AG09309 (cell line): ENCODE results near the gene ABCC11.

Experiments used
- DNase-seq: peaks from one replicate; pipeline ENCODE4 v3.0.0-alpha.2; 2010; ENCODE audit warnings: low read depth
- H3K4me3 ChIP-seq: 2 replicates; pipeline ENCODE4 v1.5.1; 2011; ENCODE audit warnings: mild to moderate bottlenecking, low read depth, low read length, moderate library complexity; ENCODE audit not compliant: control insufficient read depth
- TF ChIP-seq, protein P1 (sequence below): IDR thresholded peaks from 2 replicates; pipeline ENCODE4 v1.5.1; 2011; ENCODE audit warnings: mild to moderate bottlenecking, low read depth, low read length, inconsistent platforms; ENCODE audit not compliant: insufficient read depth, control insufficient read depth; ENCODE audit errors: missing control alignments

The ABCC11 gene

GRCh38 chr16:48247311-48247710, at the start of gene ABCC11:
ABCC11 (minus strand) TSS chr16:48247539; CDS start chr16:48231921, 15,618 bp downstream.
- TF ChIP-seq, protein P1, sequence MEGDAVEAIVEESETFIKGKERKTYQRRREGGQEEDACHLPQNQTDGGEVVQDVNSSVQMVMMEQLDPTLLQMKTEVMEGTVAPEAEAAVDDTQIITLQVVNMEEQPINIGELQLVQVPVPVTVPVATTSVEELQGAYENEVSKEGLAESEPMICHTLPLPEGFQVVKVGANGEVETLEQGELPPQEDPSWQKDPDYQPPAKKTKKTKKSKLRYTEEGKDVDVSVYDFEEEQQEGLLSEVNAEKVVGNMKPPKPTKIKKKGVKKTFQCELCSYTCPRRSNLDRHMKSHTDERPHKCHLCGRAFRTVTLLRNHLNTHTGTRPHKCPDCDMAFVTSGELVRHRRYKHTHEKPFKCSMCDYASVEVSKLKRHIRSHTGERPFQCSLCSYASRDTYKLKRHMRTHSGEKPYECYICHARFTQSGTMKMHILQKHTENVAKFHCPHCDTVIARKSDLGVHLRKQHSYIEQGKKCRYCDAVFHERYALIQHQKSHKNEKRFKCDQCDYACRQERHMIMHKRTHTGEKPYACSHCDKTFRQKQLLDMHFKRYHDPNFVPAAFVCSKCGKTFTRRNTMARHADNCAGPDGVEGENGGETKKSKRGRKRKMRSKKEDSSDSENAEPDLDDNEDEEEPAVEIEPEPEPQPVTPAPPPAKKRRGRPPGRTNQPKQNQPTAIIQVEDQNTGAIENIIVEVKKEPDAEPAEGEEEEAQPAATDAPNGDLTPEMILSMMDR = no peak
- no peak within 1 kb of the TSS for H3K4me3 ChIP-seq
- DNase-seq = no peak

DNA sequence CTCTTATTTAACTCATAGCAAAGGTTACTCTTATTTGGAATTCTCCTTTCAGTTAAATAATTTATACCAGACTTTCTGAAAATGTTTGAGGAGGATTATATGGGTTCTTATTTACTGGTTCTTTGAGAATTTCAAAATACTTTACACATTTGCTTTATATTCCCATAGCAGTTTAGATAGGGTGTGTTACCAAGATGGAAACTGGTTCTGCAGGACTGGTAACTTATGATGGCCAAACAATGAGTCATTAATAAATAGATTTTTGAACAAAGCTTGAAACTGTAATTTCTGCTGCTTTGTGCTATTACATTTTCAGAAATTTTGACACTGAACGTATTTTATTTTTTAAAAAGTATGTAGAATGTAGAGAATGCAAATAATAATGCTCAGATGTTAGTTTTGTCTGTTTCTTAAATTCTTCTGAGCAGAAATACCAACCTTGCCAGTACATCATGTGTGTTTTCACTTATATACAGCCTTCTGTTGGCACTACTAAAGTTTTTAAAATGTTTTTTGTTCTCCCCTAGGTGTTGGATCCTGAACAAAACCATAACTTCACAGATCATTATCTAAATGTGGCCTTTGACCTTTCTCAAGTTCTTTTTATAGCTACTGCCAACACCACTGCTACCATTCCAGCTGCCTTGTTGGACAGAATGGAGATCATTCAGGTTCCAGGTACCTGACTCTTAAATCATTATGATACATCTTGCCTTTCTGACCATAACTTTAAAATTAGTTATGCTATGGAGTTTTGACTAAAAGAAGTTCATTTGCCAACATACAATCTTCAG, 48.3 kb upstream of the ABCC11 start:
- no peak for DNase-seq
- no peak overlapping the region for H3K4me3 ChIP-seq
- TF ChIP-seq, protein P1 = no peak

GRCh38 chr16:48294724-48295123, 47.4 kb upstream of the ABCC11 start:
- H3K4me3 ChIP-seq = no peak overlapping the region
- no peak for DNase-seq
- TF ChIP-seq, protein P1 = no peak

GRCh38 chr16:48292452-48292851, 45.1 kb upstream of the ABCC11 start:
- TF ChIP-seq, protein P1 = no peak
- no peak overlapping the region for H3K4me3 ChIP-seq
- no peak for DNase-seq

DNA sequence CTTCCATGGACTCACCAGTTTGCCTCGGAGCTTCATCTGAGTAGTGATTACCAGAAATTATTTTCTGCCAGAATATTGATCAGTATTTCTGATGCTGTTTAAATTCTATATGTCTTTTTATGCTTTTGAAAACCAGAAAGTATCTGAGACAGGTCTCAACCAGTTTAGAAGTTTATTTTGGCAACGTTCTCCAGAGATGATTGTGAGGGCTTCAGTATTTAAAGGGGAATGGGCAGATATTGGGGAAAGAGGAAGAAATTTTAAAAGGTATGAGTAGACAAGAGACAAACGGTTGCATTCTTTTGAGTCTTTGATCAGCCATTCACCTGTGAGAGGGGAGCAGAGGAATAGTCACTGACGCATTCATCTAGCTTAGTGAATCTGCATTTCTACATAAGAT, 44.4 kb upstream of the ABCC11 start:
- no peak overlapping the region for H3K4me3 ChIP-seq
- TF ChIP-seq, protein P1 = no peak
- no peak for DNase-seq

DNA sequence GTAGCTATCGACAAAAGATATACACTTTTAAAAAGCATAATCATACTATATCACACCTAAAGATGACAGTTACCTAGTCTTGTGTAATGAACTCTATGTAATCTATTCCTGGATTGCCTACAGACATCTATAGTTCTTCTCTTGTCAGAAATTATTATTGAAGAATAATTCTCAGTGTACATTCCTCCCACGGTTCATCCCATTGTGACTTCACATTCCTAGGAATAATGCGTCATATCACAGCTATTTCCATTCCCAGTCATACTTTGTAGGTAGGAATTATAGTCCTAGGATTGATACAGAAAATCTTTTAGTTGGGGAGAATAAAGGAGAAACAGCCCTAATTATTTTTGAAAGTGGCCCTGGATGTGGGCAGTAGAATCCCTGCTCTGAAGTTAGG, 44.0 kb upstream of the ABCC11 start:
- no peak for DNase-seq
- TF ChIP-seq, protein P1 = no peak
- no peak overlapping the region for H3K4me3 ChIP-seq

- TF ChIP-seq, protein P1 = no peak
- H3K4me3 ChIP-seq = no peak overlapping the region
- no peak for DNase-seq
These were observed 39.9 kb upstream of the ABCC11 start for GRCh38 chr16:48287239-48287638.
